GM23248 (cell line): ENCODE results near the gene NFIX.

Experiments
- EZH2 ChIP-seq: fragments of 200-600 bp; sonication (generic); IDR thresholded peaks from 2 replicates; pipeline ENCODE4 v1.6.1; 2018; ENCODE audit warnings: antibody characterized with exemption, mild to moderate bottlenecking; ENCODE audit not compliant: insufficient read depth, poor library complexity, severe bottlenecking
- EZH2phosphoT487 ChIP-seq: fragments of 200-600 bp; sonication (generic); IDR thresholded peaks from 2 replicates; pipeline ENCODE4 v1.6.1; 2018; ENCODE audit warnings: antibody characterized with exemption, moderate library complexity, mild to moderate bottlenecking, low read depth; ENCODE audit not compliant: insufficient read depth

DNA sequence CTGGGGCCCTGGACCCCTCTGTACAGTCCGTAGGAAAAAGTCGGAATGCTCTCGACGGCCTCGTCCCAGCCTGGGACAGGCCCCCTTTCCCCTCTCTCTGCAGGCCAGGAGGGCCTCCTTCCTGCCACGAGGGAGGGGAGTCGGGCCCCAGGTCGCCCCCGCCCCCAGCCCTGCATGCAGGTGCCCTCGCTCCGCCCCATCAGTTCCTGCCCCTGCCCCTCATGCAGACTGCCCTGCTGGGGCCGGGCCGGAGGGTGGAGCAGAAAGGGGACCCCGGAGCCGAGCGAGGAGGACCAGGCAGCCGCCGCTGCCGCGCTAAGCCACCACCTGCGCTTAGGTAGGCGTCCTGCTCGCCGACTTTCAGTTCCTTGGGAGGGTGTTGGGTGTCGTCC is 100.1 kb downstream of the NFIX start:
- no peak for TF ChIP-seq EZH2phosphoT487
- no peak for TF ChIP-seq EZH2
